Measurements from ENCODE around the gene LAMC1.

DNA sequence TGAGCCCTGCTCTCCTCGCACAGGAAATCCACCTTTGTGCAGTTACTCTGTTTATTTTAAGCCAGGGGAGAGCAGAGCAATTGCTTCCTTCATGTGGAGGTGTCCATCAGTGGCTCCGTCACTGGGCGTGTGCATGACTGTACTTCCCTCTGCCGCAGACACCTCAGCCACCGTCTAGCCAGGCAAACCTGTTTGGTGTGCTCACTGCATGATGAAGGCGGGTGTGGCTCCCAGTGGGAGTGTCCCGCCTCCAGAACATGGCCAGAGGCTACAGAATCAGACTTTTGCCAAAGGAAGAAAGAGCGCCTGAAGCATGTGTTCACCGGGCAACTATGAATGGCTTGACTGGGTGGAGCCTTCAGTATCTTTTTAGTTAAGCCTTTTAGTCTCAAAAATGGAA lies 136.7 kb downstream of the LAMC1 start:
- TF ChIP-seq, protein P1, sequence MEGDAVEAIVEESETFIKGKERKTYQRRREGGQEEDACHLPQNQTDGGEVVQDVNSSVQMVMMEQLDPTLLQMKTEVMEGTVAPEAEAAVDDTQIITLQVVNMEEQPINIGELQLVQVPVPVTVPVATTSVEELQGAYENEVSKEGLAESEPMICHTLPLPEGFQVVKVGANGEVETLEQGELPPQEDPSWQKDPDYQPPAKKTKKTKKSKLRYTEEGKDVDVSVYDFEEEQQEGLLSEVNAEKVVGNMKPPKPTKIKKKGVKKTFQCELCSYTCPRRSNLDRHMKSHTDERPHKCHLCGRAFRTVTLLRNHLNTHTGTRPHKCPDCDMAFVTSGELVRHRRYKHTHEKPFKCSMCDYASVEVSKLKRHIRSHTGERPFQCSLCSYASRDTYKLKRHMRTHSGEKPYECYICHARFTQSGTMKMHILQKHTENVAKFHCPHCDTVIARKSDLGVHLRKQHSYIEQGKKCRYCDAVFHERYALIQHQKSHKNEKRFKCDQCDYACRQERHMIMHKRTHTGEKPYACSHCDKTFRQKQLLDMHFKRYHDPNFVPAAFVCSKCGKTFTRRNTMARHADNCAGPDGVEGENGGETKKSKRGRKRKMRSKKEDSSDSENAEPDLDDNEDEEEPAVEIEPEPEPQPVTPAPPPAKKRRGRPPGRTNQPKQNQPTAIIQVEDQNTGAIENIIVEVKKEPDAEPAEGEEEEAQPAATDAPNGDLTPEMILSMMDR (IDR thresholded peaks at IDR 0.05) = no peak
- TF ChIP-seq RXRA (IDR thresholded peaks at IDR 0.05; ENCODE audit: borderline replicate concordance, low read depth) (no peak), EP300 (IDR thresholded peaks at IDR 0.05; ENCODE audit: borderline replicate concordance in 1 of 2, low read depth in 1 of 2, low read length in 1 of 2) (no peak), POLR2AphosphoS5 (IDR thresholded peaks at IDR 0.05; ENCODE audit: low read depth, low read length) (no peak), CHD2 (IDR thresholded peaks at IDR 0.05; ENCODE audit: low read length, partially characterized antibody) (no peak), NRF1 (IDR thresholded peaks at IDR 0.05; ENCODE audit: low read depth, low read length) (no peak), MEF2A (IDR thresholded peaks at IDR 0.05; ENCODE audit: borderline replicate concordance, low read depth) (no peak)
- TF ChIP-seq, protein P2, sequence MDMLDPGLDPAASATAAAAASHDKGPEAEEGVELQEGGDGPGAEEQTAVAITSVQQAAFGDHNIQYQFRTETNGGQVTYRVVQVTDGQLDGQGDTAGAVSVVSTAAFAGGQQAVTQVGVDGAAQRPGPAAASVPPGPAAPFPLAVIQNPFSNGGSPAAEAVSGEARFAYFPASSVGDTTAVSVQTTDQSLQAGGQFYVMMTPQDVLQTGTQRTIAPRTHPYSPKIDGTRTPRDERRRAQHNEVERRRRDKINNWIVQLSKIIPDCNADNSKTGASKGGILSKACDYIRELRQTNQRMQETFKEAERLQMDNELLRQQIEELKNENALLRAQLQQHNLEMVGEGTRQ (IDR thresholded peaks at IDR 0.05; ENCODE audit: borderline replicate concordance, low read depth, low read length) = no peak

Measured in SK-N-SH (cell line).